ENCODE results near the gene MRPL58.

Gene MRPL58

DNA sequence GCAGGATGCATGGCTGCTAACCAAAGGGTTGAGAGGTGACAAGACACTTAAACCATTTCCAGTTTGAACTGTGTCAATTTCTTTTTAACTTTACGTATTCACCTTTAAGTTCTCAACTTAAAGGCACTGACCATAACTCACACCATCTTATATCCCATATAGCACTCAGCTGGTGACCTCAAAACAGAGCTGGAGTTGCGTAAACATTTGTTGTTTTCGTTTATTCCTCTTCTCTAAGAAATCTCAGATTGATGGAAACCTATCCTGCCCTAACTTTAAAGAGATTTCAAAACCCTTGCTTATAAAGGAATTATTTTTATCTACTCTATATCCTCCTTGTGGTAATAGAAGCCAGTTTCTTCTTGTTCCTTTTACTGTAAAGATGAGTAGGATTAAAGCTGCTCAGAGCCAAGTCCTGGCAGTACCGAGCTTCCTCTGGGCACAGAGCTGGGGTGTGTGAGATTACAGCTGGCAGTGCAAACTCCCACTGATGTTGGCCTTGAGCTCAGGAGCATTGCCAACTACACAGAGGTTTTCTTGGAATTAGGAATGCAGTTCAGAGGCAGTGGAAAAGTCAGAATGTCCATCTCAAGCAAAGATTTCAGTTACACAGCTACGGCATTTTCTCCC is 35.9 kb downstream of the MRPL58 start:
- DNase-seq (ENCODE audit: low read depth) = no peak

DNA sequence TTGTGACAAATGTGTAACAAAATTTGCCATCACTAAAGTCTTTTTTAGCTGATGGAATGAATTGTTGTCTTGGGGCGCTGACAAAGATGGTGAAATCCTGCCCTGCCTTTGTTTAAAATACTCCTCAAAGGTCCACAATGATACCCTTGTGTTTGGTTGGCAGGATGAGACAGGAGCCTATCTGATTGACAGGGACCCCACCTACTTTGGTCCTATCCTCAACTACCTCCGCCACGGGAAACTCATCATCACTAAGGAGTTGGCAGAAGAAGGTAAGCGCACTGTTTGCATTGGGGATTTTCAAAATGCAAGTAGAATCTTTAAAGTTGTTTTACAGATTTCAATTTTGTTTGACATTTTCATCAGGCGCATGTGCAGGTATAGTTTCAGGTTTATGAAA is 36.6 kb downstream of the MRPL58 start:
- no peak for DNase-seq (ENCODE audit: low read depth)

DNA sequence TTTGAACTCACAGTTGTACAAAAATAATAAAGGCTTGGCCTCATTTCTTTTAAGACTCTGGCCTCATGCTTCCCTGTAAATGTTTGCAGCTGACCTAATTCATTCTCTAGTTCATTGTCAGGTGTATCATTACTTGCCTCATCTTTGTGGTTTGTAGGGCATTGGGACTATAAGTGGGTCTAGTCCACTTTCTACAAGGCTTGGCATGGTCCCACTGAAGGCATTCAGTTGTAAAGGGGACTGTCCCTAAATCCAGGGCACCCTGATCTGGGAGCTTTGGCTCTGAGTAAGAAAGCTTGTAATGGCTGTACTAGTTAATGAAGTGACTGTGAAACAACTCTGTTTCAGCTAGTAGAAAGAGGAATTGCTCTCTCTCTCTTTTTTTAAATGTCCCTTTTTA is 37.2 kb downstream of the MRPL58 start:
- DNase-seq (ENCODE audit: low read depth) = no peak

DNA sequence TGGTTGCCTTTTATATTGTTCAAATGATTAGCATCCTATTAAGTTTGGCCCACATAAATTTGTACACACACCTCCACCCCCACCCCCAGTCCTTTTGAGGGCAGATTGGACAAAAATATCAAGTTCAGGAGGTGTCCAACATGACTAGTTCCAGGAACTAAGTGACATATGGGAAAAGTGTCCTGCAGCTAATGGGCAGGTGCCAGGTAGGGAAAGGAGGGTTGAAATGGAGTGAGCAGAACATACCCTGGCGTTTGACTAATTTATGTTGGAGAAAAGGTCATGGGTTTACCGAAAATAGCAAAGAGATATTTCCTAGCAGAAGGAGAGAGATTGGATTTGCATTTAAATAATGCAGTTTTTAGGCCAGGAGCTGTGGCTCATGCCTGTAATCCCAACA is 39.5 kb downstream of the MRPL58 start:
- DNase-seq (ENCODE audit: low read depth) = no peak

DNA sequence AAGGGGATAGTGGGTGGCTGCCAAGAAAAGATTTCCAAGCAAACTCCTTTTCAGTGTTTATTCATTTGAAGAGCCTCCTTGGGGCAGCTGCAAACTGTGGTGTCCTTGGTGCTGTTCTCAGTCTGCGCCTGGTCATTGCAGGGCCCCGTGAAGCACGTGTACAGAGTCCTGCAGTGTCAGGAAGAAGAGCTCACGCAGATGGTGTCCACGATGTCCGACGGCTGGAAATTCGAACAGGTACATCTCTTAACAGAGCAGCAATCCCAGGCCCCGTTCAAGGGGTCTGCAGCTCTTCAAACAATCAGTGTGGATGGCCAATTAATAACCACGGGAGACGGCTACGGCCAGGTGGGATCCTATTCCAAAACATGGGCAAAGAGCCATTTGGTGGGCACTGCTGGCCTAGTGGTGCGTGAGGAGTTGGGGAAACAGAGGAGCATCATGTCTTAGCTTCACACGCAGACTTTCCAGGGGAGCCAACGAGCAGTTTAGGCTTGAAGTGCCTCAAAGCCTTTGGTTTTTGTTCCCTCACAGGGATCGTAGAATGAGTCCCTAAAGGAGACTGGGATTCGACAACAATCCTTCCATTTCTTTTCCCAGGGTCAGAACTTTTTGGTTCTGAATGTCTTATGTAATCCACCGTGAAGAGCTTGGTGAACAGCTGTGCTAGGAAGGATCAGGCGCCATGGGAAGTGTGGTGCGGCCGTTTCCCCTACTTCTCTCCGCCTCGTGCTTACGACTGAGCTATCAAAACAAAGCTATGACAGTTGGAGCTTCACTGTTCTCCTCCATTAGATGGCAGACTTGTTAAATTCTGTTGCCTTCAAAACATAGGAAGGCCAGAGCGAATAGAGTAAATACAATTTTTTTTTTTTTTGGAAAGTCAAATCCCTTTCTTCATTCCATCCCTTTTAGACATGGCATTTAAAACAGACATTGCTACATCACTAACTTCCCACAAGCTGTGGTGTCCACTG is 47.2 kb downstream of the MRPL58 start:
- no peak for DNase-seq (ENCODE audit: low read depth)

DNA sequence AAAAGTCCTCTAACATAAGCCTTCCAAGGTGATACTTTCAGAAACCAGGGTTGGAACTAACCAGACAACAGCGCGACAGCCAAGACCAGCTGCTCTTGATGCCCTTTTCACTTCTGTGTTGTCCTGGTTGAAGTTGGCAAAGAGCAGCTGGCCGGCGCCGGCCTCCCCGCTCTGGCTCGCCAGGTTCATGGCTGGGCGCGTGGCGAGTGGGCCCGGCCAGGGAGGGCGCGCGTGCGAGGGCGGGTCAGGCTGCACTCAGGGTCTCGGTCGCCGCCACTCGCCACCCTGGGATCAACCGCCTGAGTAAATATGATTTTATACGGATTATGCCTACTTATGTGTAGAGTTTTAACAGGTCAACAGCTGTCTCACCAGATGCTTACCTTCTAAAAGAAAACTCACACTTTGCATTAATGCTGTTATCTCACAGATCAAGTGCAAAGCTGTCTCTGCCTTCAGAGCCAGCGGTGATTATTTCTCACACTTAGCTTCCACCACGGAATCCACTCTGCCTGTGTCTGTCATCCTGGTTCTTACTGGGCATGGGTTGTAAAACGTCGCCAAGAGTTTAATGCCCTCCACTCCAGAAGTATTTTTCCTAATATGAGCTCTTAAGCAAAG is 48.1 kb downstream of the MRPL58 start:
- DNase-seq (ENCODE audit: low read depth) = no peak

DNA sequence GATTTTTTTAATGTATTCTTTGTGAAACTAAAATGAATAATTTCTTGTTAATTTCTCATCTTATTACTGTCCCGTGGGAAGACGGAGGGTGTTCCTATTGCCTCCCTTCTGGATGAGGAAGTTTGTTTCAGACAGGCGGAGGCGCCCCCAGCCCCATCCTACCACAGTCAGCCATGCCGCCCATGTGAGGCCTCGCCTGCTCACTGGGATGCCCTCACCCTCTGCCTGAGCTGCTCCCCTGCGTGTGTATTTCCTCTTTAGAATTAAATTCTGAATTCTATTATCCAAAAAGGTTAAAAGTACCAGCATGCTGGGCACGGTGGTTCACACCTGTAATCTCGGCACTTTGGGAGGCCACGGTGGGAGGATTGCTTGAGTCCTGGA is 48.6 kb downstream of the MRPL58 start:
- DNase-seq (ENCODE audit: low read depth) = no peak

DNA sequence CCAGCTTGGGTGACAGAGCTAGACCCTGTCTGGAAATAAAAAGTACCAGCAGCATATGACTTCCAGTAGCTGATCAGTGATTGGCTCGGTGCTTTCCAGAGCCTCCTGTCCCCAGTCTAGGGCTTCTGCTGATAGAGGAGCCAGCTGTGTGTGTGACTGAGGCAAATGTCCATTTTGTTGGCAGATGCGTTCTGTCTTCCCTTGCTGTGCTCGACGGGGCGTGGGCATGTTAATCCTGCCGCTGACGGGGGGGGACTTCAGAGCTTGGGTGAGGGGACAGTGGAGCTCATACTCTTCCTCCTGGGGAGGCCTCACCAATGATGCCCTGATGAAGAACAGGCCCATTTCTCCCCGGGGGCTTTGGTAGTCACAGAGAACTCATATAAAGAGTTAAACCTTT is 49.1 kb downstream of the MRPL58 start:
- no peak for DNase-seq (ENCODE audit: low read depth)

DNA sequence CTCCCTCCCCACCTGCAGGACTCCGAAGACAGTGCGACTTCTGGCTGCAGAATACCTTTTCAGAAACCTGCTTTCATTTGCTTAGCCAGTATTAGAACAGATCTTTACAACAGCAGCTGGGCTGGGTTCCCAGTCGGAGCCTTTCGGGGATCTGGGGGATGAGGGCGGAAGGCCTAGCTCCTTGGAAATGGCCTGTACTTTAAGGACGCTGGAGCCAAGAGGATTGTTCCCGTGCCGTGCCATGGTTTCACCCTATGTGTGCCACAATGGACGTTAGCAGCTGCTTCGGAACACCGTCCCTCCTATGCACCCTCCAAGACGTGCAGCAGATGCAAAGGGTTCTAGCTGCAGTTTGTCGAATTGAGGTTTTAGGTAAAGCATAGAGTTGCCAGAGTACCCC is 50.7 kb downstream of the MRPL58 start:
- DNase-seq (ENCODE audit: low read depth) = no peak

DNA sequence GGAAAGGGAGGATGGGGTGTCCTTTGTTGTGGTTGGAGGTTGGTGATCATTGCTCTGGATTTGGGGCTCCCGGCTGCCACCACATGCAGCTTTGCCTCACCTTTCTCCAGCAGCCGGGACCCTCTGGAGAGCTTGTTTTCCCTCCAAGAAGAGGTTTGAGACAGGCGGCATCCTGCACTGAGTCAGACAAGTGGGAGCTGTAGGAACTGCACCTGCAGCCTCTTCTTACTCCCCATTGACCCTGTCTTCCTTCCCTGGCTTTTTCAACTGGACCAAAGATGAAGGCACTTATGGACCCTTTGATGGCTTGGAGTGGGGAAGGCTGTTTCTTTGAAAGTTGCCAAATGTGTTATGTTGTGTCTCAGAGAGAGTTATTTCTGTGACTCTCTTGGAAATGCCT is 51.2 kb downstream of the MRPL58 start:
- DNase-seq (ENCODE audit: low read depth) = no peak

DNA sequence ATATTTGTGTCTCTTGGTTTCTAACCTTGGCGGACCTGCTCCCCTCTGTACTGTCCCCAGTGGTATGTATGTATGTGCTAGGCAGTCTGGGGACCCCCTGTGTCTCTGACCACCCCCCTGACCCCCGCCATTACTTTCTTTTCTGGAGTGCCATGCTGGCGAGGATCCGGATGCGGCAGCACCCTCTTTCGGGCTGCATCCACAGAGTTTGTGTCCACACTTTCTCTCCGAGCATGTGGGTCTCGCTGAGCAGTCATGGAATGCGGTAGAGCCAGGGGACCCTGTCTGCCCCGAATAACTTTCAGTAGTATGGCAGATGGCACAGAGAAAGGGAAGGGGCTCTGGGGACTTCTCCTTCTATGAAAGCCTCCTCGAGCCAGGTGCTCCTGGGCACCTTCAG is 51.6 kb downstream of the MRPL58 start:
- DNase-seq (ENCODE audit: low read depth) = no peak

DNA sequence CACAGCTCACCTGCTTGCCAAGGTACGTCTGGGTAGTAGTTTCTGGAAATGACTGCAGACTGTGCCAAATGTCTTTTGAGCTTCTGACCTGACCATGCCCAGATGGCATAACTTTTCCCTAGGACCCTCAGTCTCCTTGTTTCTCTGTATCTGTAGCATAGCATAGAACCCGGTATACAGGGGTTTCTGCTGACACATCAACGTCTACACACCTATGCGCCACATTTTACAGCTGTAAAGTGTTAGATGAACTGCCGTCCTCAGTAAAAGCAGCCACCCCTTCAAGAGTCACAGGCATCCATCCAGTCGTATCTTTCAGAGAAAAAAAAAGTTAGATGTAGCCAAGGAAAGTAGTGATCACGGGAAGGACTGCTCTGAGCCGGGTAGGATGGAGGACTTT is 52.0 kb downstream of the MRPL58 start:
- DNase-seq (ENCODE audit: low read depth) = no peak

DNA sequence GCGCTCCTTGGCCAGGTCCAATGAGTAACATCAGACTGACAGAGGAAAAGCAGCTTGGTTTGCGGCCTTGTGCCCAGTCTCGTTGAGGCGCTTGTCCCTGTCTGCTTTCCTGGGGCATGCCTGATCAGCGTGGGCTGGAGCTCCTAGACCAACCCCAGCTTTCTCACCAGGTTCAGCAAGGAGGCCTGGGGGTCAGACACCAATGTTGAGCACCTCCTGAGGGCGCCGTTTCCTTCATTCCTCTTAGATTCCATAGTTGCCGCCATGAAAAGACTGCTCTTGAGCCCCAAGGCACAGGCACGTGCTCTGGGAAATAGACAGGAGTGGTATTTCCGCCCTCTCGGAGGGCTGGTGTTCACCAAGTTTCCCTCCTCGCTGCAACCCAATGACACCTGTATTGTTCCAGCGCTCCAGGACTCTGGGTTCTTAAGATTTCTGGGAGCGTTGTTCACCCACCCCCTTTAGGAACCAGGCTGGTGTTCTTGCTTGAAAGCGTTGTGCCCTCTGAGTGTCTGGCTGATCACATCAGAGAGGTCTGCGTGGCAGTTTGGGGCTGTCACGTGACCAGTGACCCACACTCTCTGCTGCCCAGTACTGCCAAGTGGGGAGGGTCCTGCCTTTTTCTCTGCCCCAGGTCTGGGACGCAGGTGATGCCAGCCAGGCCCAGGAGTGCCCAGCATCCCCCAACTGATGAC is 52.5 kb downstream of the MRPL58 start:
- DNase-seq (ENCODE audit: low read depth) = no peak

DNA sequence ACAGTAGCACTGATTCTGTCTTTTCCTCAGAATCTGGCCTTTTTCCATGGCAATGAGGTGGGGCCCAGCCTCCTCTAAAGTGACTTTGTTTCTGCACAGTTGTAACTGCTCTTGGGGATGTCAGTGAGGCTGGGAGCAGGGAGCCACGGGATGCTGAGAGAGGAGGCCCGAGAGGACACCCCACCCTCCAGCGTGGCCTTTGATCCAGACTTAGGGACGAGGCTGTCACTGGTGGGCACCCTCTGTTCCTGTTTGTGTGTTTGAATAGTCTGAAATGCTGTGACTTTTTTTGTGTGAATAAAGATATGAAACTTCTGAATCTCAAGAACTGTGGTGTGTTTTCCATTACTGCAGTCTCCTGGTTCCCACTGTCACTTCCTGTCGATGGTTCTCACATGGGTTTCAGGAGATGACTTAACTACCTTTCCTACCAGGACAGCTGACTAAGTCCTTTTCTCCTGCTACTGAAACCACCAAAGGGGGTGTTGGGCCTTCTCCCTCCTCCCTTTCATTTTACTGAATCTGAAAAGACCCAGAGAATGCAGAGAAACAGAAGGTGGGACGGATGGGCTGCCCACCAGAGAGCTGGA is 53.2 kb downstream of the MRPL58 start:
- DNase-seq (ENCODE audit: low read depth) = no peak

DNA sequence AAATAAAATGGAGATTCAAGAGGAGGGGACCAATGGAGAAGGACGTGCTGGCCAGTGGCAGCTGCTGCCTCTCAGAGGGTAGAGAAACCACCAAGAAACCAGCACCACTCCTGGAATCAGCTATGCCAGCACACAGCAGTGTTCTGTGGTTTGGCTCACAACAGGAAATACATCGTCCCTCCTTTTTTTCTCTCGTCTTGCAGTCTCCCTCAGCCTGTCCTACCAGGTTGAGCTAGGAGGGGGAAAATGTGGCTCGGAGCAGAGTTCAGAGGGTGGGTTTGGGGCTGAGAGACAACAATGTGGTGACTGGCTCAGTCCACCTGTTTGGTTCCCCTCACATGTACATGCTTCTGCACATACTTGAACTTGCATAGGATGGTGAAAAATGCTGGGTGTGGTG is 55.4 kb downstream of the MRPL58 start:
- no peak for DNase-seq (ENCODE audit: low read depth)

DNA sequence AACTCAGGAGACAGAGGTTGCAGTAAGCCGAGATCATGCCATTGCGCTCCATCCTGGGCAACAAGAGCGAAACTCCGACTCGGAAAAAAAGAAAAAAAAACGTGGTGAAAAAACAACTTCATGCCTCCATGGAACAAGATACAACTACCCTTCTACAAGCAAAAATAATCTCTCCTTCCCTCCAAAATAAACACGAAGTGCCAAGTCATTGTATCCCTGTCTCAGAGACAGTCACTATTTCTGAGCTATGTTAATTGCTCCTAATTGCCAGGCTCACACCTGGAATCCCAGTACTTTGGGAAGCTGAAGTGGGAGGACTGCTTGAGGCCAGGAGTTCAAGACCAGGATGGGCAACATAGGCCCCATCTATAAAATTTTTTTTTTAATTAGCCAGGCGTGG is 56.3 kb downstream of the MRPL58 start:
- DNase-seq (ENCODE audit: low read depth) = no peak

DNA sequence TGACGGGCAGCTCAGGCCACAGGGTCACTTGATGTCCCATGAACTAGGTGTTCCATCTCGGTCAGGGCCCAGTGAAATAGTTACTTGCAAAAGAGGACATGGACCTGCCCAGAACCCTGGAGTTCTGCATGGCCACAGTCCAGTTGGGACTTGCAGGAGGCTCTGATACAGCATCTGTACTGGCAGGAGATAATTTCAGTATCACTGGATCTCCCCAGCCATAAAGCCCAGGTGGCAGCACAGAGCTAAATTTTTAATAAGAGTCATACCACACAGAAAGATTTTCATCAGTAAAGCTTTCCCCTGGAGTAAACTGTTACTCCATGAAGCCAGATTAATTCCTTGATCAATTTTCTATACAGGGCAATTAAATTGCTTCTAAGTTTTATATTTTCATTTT is 57.3 kb downstream of the MRPL58 start:
- no peak for DNase-seq (ENCODE audit: low read depth)

Measured in activated T-helper 9 cell treated with anti-CD3 and anti-CD28 coated beads, Interleukin-2, amount 50 U/mL, for 16 hours (primary cell).